T1000 (cell line): ENCODE results near the gene CCNB1.
"Not testable (repeated sequence)": the region's sequence is repeated elsewhere in the genome, so short reads cannot be mapped to it uniquely, and the experiment has no call there.

ENCODE experiments used
- DNase-seq: peaks from one replicate; lab custom pipeline; 2025; ENCODE audit warnings: mixed read lengths; lab: John Stamatoyannopoulos, UW

The CCNB1 gene

GRCh38 chr5:69184621-69185020, 17.7 kb downstream of the CCNB1 start:
- no peak for DNase-seq

GRCh38 chr5:69187342-69187741, 20.4 kb downstream of the CCNB1 start:
- DNase-seq = no peak

GRCh38 chr5:69188811-69189161, 21.8 kb downstream of the CCNB1 start:
- DNase-seq = no peak

- peak; percentile 89 for DNase-seq
Observed at GRCh38 chr5:69189162-69190086, 22.5 kb downstream of the CCNB1 start, which contains the start of gene CENPH. CENPH (plus strand) TSS chr5:69189583; CDS start chr5:69189635, 52 bp downstream.

- no peak for DNase-seq
Observed at GRCh38 chr5:69202497-69202896, 35.5 kb downstream of the CCNB1 start.

DNA sequence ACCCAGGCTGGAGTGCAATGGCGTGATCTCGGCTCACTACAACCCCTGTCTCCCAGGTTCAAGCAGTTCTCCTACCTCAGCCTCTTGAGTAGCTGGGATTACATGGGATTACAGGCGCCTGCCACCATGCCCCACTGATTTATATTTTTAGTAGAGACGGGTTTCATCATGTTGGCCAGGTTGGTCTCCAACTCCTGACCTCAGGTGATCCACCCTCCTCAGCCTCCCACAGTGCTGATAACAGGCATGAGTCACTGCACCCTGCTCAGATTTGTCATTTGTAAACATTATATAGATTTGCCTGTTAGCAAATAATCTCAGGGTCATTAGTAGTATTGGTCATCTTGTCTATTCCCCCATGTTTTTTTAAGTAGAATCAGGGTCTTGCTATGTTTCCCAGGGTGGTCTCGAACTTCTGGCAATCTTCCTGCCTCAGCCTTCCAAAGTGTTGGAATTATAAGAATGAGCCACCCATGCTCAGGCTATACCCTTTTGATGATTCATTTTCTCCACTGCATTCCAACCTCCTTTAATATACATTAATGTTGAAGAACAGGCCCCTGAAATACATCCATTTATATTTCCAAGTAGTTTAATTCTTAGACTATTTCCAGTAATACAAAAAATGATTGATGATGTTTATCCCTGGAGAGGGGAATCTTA, 39.7 kb downstream of the CCNB1 start:
- DNase-seq = no peak

GRCh38 chr5:69209602-69210001, 42.7 kb downstream of the CCNB1 start:
- no peak for DNase-seq

DNA sequence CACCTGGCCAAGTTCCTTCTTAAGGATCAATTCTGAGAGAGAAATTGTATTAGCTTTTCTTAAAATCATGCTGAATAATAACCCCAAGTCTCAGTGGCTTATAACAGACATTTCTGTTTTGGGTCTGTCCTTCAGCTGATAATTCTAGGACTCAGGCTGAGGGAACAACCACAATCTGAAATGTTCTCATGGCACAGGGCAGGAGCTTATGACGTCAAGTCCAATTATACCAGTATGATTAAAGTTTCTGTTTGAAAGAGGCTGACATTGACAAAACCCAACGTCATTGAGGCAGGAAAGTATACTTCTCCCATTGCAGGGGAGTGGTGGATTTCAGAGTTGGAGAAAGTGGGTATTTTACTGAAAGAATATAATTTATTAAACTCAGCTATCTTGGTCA, 44.2 kb downstream of the CCNB1 start:
- no peak for DNase-seq

GRCh38 chr5:69212022-69212421, 45.1 kb downstream of the CCNB1 start:
- DNase-seq = no peak

- no peak for DNase-seq
Observed at GRCh38 chr5:69213513-69214215, 46.7 kb downstream of the CCNB1 start.

- DNase-seq = no peak
Observed at GRCh38 chr5:69217151-69217511, 50.2 kb downstream of the CCNB1 start.

DNA sequence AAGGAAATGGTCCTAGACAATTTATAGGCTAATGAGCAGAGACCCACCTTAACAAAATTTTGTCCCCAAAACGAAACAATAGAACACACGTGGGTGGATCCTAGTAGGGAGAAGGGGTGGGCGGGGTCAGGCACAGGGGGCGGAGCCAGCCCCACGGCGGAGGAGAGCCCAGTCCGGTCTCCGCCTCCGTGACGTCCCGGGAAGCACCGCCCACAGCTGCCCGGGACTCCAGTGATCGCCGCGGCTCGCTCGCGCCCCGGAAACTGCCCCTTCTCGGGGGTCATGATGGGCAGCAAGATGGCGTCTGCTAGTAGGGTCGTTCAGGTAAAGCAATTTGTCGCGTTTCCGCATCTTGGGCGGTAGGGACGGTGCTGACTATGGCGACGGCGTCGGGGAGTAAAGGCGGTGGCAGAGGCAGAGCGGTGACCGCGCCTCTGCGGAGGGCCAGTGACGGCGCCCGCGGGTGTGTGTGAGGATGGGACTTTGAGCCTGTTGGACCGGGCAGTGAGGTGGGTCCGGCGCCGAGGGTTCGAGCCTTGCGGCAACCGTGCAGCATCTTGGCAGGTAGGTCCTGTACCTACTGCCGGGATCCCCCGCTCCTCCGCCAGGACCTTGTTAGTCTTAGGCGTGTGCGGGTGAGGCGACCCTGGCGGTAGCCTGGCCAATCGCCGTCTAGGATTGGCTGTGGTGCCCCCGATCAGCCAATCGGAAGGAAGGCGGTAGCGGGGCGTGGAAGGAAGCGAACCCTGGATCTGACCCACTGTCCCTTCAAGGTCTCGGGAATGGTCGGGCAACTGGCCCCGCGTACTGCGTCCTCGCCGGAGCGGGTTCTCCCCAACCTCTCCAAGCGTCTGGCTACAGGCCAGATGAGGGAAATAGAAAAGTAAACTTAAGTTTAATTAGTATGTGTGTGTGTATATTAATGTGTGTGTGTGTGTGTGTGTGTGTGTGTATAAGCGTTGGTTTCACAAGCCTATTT, 50.9 kb downstream of the CCNB1 start:
- DNase-seq = peak; percentile 88

- no peak for DNase-seq
Observed at GRCh38 chr5:69219939-69220338, 53.0 kb downstream of the CCNB1 start.

DNA sequence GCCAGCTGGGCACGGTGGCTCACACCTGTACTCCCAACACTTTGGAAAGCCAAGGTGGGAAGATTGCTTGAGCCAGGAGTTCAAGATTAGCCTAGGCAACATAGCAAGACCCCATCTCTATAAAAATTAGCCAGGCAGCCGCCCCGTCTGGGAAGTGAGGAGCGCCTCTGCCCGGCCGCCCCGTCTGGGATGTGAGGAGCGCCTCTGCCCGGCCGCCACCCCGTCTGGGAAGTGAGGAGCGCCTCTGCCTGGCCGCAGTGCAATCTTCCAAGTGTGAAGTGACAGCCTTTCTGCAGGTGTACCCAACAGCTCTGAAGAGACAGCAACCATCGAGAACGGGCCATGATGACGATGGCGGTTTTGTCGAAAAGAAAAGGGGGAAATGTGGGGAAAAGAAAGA, 53.4 kb downstream of the CCNB1 start:
- not testable (repeated sequence) for DNase-seq

DNA sequence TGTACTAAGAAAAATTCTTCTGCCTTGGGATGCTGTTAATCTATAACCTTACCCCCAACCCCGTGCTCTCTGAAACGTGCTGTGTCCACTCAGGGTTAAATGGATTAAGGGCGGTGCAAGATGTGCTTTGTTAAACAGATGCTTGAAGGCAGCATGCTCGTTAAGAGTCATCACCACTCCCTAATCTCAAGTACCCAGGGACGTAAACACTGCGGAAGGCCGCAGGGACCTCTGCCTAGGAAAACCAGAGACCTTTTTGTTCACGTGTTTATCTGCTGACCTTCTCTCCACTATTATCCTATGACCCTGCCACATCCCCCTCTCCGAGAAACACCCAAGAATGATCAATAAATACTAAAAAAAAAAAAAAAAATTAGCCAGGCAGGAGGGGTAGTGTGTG, 53.9 kb downstream of the CCNB1 start:
- not testable (repeated sequence) for DNase-seq

DNA sequence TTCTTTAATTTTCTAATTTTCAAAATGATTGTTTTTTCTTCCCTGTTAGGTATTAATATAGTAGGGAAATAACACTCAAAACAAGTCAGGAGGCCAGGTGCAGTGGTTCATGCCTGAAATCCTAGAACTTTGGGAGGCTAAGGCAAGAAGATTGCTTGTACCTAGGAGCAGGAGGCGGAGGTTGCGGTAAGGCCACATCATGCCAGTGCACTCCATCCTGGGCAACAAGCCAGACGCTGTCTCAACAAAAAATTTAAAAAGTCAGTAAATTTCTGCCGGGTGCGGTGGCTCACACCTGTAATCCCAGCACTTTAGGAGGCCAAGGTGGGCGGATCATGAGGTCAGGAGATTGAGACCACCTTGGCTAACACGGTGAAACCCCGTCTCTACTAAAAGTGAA, 57.6 kb downstream of the CCNB1 start:
- no peak for DNase-seq

DNA sequence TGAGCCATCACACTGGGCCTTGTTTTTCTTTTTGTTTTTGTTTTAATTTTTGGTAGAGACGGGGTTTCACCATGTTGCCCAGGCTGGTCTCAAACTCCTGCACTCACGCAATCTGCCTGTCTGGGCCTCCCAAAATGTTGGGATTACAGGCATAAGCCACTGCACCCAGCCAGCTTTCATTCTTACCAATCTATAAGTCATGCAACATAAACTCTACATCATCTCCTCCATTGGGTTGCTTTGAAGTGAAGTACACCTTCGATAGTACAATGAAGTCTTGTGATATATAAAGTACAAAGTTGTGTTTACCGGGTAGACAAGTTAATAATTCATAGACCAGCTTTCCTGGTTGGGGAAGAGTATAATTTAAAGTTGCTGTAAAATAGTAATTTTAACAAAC, 58.9 kb downstream of the CCNB1 start:
- no peak for DNase-seq
